Measurements from ENCODE around the gene UVRAG.

DNA sequence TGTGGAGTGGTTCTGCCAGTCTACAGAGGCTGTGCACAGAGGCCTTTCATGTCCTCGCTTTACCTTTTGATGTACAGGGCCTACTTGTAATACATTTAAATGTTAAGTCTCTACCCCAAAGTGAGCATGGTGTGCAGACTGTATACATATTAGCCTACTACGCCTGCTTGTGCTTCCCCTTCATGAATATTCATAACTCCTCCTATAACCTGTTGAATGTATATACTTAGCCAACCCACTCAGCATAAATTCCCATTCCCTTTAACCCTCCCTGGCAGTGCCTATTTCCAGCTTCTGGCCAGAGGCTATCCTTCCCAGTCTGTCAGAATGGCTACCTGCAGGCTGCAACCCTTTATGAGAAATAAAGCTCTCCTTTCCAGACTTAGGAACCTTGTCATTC, 275.2 kb downstream of the UVRAG start:
- TF ChIP-seq, protein P1, sequence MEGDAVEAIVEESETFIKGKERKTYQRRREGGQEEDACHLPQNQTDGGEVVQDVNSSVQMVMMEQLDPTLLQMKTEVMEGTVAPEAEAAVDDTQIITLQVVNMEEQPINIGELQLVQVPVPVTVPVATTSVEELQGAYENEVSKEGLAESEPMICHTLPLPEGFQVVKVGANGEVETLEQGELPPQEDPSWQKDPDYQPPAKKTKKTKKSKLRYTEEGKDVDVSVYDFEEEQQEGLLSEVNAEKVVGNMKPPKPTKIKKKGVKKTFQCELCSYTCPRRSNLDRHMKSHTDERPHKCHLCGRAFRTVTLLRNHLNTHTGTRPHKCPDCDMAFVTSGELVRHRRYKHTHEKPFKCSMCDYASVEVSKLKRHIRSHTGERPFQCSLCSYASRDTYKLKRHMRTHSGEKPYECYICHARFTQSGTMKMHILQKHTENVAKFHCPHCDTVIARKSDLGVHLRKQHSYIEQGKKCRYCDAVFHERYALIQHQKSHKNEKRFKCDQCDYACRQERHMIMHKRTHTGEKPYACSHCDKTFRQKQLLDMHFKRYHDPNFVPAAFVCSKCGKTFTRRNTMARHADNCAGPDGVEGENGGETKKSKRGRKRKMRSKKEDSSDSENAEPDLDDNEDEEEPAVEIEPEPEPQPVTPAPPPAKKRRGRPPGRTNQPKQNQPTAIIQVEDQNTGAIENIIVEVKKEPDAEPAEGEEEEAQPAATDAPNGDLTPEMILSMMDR (IDR thresholded peaks at IDR 0.05) = no peak
- no peak for TF ChIP-seq POLR2A (IDR thresholded peaks at IDR 0.05)
